HuH-7.5 (cell line): ENCODE data around the gene CXADR.

Experiments used
- DNase-seq: peaks from one replicate; pipeline ENCODE4 v3.0.0; 2011; ENCODE audit warnings: low spot score

The CXADR gene

GRCh38 chr21:17542371-17543011 lies 29.6 kb downstream of the CXADR start:
- peak; percentile 20 for DNase-seq

DNA sequence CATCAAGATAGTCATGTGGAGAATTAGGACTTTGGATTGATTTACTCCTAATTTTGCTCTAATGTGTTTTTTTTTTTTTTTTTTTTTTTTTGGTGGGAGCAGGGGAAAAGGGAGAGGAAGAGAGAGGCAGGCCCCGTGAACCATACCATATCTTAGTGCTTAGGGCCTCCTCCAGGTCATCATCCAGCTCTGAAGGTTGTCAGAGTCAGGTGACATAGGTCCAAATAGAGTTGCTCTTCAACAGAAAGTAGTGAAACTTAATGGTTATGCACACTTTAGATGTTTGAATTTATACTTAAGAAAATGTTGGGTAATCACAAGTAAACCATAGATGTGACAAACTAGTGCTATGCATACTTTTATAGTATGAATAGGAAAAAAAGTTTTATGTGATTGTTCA lies 32.2 kb downstream of the CXADR start:
- no peak for DNase-seq

- no peak for DNase-seq
Observed at GRCh38 chr21:17548262-17548661, 35.4 kb downstream of the CXADR start.

DNA sequence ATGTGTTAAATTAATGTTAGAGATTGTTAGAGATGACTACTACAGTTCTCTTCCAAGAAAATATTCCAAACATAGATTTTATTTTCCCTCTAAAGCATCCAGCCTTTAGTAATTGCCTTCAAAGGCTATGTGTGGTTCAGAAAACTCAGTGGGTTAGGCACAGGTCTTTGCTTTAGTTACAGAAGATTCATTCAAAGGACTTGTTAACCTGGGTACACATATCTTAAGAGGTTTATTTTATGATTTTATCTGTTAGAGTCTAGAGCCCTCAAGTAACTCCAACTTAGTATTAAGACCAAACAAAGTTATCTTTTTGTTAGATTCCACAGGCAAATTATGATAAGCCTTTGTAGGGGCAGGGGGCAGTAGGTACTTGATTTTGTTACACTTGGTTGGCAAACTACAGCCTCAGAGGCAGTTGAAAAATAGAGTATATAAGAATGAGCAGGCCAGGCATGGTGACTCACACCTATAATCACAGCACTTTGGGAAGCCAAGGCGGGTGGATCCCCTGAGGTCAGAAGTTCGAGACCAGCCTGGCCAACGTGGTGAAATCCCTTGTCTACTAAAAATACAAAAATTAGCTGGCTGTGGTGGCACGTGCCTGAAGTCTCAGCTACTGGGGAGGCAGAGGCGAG lies 37.9 kb downstream of the CXADR start:
- no peak for DNase-seq

GRCh38 chr21:17552410-17552809 lies 39.6 kb downstream of the CXADR start:
- no peak for DNase-seq

DNA sequence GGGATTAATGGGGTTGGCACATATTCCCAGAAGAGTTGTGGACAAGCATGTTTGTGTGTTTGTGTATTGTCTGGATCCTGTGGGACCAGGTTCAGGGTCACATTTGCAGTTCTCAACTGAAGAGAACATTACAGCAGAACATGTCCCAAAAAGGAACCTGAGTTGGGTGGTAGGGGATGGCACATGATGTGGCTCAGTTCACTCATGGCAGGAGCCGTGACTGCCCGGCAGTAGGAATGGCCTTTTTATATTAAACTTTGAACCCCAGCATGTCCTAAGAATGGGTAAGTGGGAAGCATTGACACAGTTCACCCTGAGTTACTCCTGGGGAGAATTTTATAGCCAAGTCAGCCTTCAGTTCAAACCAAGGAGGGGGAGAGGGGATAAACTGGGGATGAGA lies 41.3 kb downstream of the CXADR start:
- DNase-seq = no peak

DNA sequence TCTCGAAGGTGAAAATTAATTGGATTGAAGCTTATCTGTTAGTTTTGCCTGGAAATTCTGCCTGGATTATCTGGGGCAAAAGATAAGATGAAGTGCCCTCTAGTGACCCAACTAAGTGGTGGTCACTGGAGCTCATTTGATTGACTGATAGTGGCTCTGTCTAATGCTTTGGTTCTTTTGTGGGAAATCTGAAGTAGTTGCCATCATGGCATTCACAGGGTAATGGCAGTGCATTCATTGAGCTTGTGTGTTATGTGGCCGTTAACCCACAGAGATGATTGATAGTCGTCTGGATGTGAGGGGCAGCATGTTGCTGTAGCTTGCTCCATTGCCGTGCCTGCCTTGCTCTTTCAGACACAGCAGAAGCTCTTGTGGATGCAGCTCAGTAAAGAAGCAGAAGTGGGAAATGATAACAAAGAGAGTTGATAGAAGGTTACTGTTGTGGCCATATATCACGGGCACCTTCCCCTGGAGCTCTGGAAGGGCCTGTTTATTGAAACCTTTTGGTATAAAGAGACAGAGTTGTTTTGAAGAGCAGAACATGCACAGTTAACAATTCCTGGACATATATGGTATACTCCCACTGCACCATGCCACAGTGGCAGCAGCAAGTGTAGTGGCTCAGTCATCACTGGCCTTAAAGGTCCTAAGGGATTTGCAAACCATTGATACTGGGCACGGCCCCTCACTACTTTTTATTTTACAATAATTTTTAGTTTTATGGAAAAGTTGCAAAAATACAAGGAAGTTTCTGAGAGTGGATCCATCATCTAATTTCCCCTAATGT lies 42.0 kb downstream of the CXADR start:
- DNase-seq = no peak

DNA sequence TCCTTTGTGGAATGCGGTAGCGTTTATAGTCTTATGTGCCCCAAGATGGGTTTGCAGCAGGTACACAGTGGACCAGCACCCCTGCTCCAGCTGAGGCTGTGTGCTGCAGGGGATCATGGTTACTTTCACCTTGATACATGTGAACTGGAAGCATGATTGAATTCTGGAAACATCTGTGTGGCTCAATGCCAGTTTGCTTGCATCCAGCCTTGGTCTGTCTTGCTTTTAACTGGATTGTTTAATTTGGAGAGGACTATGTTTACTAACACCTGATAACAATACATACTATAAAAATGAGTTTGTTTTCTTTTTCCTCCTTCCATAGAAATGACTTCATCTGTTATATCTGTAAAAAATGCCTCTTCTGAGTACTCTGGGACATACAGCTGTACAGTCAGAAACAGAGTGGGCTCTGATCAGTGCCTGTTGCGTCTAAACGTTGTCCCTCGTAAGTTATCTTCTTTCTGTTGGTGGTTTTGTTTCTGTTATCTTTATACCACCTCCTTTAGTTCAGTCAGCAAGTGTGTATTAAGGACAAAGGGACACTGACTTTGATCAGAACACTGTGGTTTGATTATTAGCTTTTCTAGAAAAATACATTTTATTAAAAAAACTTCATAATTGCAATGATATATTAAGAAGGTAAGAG lies 47.7 kb downstream of the CXADR start:
- no peak for DNase-seq

DNA sequence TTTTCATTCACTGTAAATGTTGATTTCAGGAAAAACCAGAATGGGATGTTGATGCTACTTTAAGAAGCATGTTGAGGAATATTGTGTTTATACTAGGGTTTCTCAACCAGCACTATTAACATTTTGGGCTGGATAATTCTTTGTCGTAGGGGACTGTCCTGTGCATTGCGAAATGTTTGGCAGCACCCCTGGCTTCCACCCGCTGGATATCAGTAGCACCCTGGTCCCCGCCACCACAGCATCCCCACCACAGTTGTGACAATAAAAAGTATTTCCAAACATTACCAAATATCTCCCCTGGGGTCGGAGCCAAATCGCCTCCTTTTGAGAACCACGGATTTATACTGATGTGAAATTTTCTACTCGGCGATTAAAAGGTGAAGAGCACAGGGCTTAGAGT lies 57.9 kb downstream of the CXADR start:
- DNase-seq = no peak

DNA sequence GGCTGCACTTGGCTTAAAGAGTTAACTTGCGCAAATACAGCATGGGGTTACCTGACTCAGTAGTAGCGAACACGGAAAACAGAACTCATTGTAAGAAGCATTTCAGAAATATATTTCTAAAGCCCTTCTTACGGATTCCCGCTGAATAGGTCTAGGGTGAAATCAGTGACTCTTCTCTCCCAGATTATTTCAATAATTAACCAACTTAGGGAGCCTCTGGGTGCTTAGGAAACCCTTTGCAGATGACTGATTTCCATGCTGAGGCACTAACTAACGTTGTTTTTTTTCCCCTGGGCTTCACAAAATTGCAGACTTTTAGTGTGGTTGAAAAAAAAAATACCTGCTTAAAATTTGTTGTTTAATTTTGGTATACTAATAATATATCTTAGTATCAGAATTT lies 59.6 kb downstream of the CXADR start:
- no peak for DNase-seq

GRCh38 chr21:17575076-17575475 lies 62.2 kb downstream of the CXADR start:
- no peak for DNase-seq

DNA sequence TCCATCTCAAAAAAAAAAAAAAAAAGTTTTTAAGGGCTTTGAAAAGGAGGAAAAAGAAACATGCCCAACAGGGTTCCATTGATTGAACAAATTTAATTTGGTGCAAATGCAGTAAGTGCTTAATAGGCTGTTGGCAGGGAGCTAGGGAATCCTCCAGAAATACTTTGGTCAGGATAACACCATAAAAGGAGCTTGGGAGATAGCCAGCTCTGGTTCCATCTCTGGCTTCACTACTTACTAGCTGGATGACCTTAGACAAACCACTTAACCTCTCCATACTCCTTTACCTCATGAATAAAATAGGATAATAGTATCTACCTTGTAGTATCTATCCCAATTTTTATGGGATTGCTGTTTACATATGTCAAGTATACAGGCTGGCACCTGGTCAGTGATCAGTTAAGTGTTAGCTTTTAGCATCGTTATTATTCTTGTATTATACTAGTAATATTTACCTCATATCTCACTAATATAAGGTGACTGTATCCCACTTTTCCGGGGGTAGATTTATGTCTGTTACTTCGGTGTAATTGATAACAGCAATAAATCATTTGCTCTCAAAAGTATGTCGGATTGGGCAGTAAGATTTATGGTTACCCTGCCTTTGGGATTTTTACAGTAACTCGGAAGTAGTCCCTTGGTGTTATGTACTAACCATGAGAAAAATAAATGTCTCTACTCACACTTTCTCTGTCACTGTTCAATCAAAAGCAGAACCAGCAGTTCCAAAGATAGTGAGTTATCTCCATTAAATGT lies 63.4 kb downstream of the CXADR start:
- no peak for DNase-seq

DNA sequence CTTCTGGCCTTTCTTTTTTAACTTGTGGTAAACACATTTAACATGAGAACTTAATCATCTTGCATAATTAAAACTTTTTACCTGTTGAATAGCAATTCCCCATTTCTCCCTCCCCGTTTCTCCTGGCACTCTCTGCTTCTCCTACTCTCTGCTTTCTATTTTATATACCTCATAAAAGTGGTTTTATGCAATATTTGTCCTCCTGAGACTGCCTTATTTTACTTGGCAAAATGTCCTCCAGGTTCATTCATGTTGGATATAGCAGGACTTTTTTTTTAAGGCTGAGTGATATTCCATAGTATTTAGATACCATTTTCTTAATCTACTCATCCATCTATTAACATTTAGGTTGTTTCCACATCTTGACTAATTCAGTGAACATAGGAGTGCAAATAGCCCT lies 64.9 kb downstream of the CXADR start:
- no peak for DNase-seq

- no peak for DNase-seq
Observed at GRCh38 chr21:17578162-17578561, 65.3 kb downstream of the CXADR start.

- no peak for DNase-seq
Observed at GRCh38 chr21:17578876-17579275, 66.0 kb downstream of the CXADR start.

- no peak for DNase-seq
Observed at GRCh38 chr21:17580319-17580718, 67.5 kb downstream of the CXADR start.

DNA sequence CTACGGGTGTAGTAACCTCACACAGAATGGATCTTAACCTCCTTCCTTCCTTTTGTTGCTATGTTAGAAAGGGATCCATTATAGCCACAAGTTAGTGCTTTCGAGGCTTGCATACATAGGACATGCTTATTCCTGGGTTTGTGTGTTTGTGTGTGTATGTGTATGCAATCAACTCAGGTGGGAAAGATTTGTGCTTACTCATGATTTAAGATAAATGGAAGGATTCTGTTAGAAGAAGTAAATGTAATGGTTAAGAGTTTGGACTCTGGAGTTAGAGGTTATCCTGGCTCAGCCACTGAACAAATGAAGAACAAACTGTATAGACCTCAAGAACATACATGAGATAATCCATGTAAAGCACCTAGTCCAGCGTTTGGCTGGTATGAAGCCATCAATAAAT lies 71.1 kb downstream of the CXADR start:
- no peak for DNase-seq

GRCh38 chr21:17585875-17586450 lies 73.1 kb downstream of the CXADR start:
- no peak for DNase-seq

- DNase-seq = no peak
Observed at GRCh38 chr21:17590430-17590829, 77.6 kb downstream of the CXADR start.

DNA sequence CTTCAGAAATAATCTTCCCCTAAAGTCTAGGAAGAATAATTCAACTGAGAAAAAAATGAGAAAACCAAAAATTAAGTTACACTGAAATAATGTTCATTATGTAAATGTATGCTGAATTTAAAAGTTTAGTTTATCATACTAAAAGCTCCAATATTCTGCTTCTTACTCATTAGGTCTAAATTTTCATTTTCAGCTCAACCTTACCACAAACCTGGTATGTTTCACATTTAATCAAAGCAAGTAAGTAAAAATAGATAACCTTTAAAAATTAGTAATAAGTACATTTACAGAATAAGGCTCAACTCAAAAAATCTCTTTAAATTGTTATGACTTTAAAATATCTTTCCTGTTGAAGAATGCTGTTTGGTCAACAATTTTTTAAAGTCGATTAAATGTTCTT lies 84.8 kb downstream of the CXADR start:
- no peak for DNase-seq

DNA sequence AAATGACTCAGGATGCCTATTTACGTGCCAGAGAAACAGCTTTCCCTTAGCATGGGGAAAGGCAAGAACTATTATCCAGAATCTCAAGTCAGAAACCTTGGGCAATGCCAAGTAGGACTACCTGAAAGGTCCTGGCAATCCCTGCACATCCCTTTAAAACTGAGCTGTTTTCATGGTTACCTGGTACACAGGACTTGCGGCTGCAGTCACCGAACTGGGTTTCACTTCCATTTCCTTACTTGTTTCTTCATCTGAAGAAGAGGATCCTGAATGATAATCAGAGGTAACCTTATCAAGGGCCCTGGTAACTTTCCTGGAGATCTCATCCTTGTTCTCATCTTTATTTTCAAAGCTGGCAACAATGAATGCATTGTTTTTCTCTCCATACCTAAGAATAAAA lies 85.6 kb downstream of the CXADR start:
- DNase-seq = no peak

- DNase-seq = no peak
Observed at GRCh38 chr21:17602874-17603273, 90.0 kb downstream of the CXADR start.
